Endothelial cell of umbilical vein (primary cell): Measurements from ENCODE around the gene GABRA5. TPM values are rescaled to one million over a fixed set of nuclear protein-coding genes. Genes with fewer than 3 reads are reported as not detected.

Source experiments
- BruUV-seq: library from RNA; stranded (reverse); fragments of 400-500 nt; replicated peaks from 2 replicates; lab custom pipeline; 2021; lab: Mats Ljungman, UMichigan
- CTCF ChIA-PET: fragments of 300-600, 350-600 bp; sonication (Branson Sonifier 250); formaldehyde crosslinking; loops from one replicate; lab custom pipeline; 2021; ENCODE audit warnings: antibody characterized with exemption, inconsistent platforms; lab: Charles Lee
- POLR2A ChIA-PET: fragments of 300-600, 350-600 bp; sonication (Branson Sonifier 250); formaldehyde crosslinking; loops from one replicate; lab custom pipeline; 2021; ENCODE audit warnings: antibody characterized with exemption, inconsistent platforms; lab: Charles Lee
- DNase-seq: peaks from one replicate; pipeline ENCODE4 v3.0.0-alpha.2; 2011; ENCODE audit warnings: low read depth, low spot score
- FAIRE-seq: peaks from 2 replicates; lab custom pipeline; 2011; peaks lifted over from hg19 to GRCh38; lab: Jason Lieb, UNC
- H2AFZ ChIP-seq: 2 replicates; pipeline ENCODE4 v1.6.0; 2012; ENCODE audit warnings: low read depth, low read length, control low read depth, inconsistent platforms
- H3K27ac ChIP-seq: 2 replicates; pipeline ENCODE4 v1.5.1; 2011; ENCODE audit warnings: low read depth, mild to moderate bottlenecking, control low read depth, low read length, moderate library complexity; ENCODE audit not compliant: insufficient read depth
- H3K27me3 ChIP-seq, 2 experiments: 2 replicates each; pipeline versions ENCODE4 v1.6.0 to v1.6.1; 2011; ENCODE audit warnings: low read length in 2 of 2, mixed read lengths in 1 of 2; ENCODE audit not compliant: control insufficient read depth in 2 of 2, insufficient read depth in 2 of 2
- H3K36me3 ChIP-seq, 2 experiments: 2 replicates in 1 of 2; 3 replicates in 1 of 2; pipeline ENCODE4 v1.5.1; 2011; ENCODE audit warnings: low read length in 2 of 2, mild to moderate bottlenecking in 1 of 2, moderate library complexity in 1 of 2; ENCODE audit not compliant: control insufficient read depth in 2 of 2, insufficient read depth in 2 of 2; ENCODE audit errors: extremely low read depth in 1 of 2
- H3K4me1 ChIP-seq: 3 replicates; pipeline ENCODE4 v1.5.1; 2011; ENCODE audit warnings: mild to moderate bottlenecking, low read length; ENCODE audit not compliant: control insufficient read depth, insufficient read depth; ENCODE audit errors: extremely low read depth
- H3K4me2 ChIP-seq: 2 replicates; pipeline ENCODE4 v1.6.1; 2011; ENCODE audit warnings: low read length, control low read depth, mixed read lengths; ENCODE audit not compliant: insufficient read depth
- H3K4me3 ChIP-seq, 3 experiments: fragments of 200-600 bp in 1 of 3; sonication (generic), shearing (Covaris generic) in 1 of 3; replicated peaks in 1 of 3; 2 replicates each; pipeline ENCODE4 v1.5.1; 2011 to 2016; ENCODE audit warnings: control low read depth in 3 of 3, low read length in 3 of 3, mild to moderate bottlenecking in 2 of 3, inconsistent platforms in 1 of 3, low read depth in 1 of 3, moderate library complexity in 1 of 3; ENCODE audit not compliant: insufficient read depth in 1 of 3
- H3K79me2 ChIP-seq: 2 replicates; pipeline ENCODE4 v1.6.0; 2012; ENCODE audit warnings: low read length, inconsistent platforms; ENCODE audit not compliant: control insufficient read depth, insufficient read depth
- H3K9ac ChIP-seq: replicated peaks from 2 replicates; pipeline ENCODE3; 2011; ENCODE audit warnings: low read length, control low read depth; ENCODE audit not compliant: insufficient read depth; ENCODE audit errors: extremely low read depth
- H3K9me1 ChIP-seq: replicated peaks from 3 replicates; pipeline ENCODE4 v1.6.0; 2011; ENCODE audit warnings: mild to moderate bottlenecking, low read length; ENCODE audit not compliant: control insufficient read depth, insufficient read depth; ENCODE audit errors: extremely low read depth
- H3K9me3 ChIP-seq: replicated peaks from 2 replicates; pipeline ENCODE4 v1.5.1; 2012; ENCODE audit warnings: low read length, inconsistent platforms; ENCODE audit not compliant: control insufficient read depth, insufficient read depth
- H4K20me1 ChIP-seq: replicated peaks from 2 replicates; pipeline ENCODE3; 2011; ENCODE audit warnings: mild to moderate bottlenecking, low read length; ENCODE audit not compliant: control insufficient read depth, insufficient read depth; ENCODE audit errors: extremely low read depth
- CTCF ChIP-seq, 2 donors: IDR thresholded peaks; 1 replicate in 1 of 2; 2 replicates in 1 of 2; pipeline ENCODE4 v1.5.1; 2011; ENCODE audit warnings: low read length in 2 of 2, mild to moderate bottlenecking in 2 of 2, moderate library complexity in 2 of 2, control low read depth in 1 of 2, inconsistent platforms in 1 of 2, low read depth in 1 of 2; ENCODE audit not compliant: insufficient read depth in 1 of 2; ENCODE audit errors: extremely low read depth in 1 of 2
- EZH2 ChIP-seq: IDR thresholded peaks from 2 replicates; pipeline ENCODE4 v1.6.1; 2012; ENCODE audit warnings: borderline replicate concordance, low read depth, mild to moderate bottlenecking, moderate library complexity, low read length, inconsistent platforms; ENCODE audit not compliant: severe bottlenecking
- FOS ChIP-seq: IDR thresholded peaks from 2 replicates; pipeline ENCODE4 v1.6.1; 2011; ENCODE audit warnings: mild to moderate bottlenecking, low read length, moderate library complexity, borderline replicate concordance; ENCODE audit not compliant: insufficient read depth
- GATA2 ChIP-seq: IDR thresholded peaks from 2 replicates; pipeline ENCODE4 v1.7.0; 2011; ENCODE audit warnings: low read depth, mild to moderate bottlenecking, moderate library complexity, mixed read lengths, low read length; ENCODE audit not compliant: insufficient read length, insufficient read depth
- JUN ChIP-seq: IDR thresholded peaks from 2 replicates; pipeline ENCODE4 v1.6.1; 2011; ENCODE audit warnings: borderline replicate concordance, low read depth; ENCODE audit not compliant: insufficient read length, insufficient read depth
- MAX ChIP-seq: IDR thresholded peaks from 2 replicates; pipeline ENCODE4 v1.6.1; 2011; ENCODE audit not compliant: insufficient read depth, insufficient read length
- MYC ChIP-seq: IDR thresholded peaks from one replicate; pipeline ENCODE4 v1.6.1; 2011; ENCODE audit warnings: mild to moderate bottlenecking, low read depth, low read length
- POLR2A ChIP-seq: IDR thresholded peaks from 2 replicates; pipeline ENCODE4 v1.6.1; 2012; ENCODE audit warnings: low read depth, mild to moderate bottlenecking, control low read depth, low read length
- POLR2AphosphoS5 ChIP-seq: IDR thresholded peaks from 2 replicates; pipeline ENCODE4 v1.6.1; 2012; ENCODE audit warnings: low read depth, mild to moderate bottlenecking, control low read depth, low read length, moderate library complexity; ENCODE audit not compliant: insufficient read depth
- dilution Hi-C: fragments of 300-500 bp; cut with MboI; formaldehyde crosslinking; loops from one replicate; pipeline ENCODE4 v1.15.0; 2019; ENCODE audit warnings: low sequenced_read_pairs; ENCODE audit not compliant: extremely low pct_ligation_motif_present
- intact Hi-C: fragments of 100-400 bp; cut with micrococcal nuclease; formaldehyde crosslinking; loops from one replicate; pipeline ENCODE4 v1.10.0; 2022
- polyA plus RNA-seq, 4 experiments: library from polyadenylated mRNA; depleted of rRNA in 3 of 4; stranded (reverse) in 3 of 4; unstranded in 1 of 4; fragments of >200 nt; gene quantifications; 2 replicates each; pipeline versions ENCODE4 v1.2.1 to v1.2.3, GENCODE V29; 2011 to 2012; ENCODE audit warnings: missing spikeins in 1 of 4
- total RNA-seq: library from RNA; stranded (reverse); gene quantifications from 2 replicates; pipeline ENCODE4 v1.2.3, GENCODE V29; 2021

GABRA5 gene
- total and polyA plus RNA-seq, 2 donors (not counting 3 experiments of a cell fraction or from before 2014, with no cell fraction given) = not detected

- BruUV-seq = no TSS peak
Measured at GRCh38 chr15:26921433-26921832, 54.6 kb downstream of the GABRA5 start.

More at GRCh38 chr15:26921433-26921832, 54.6 kb downstream of the GABRA5 start:
- POLR2A ChIA-PET = no interaction called here
- H3K9me1 ChIP-seq = no peaks in the 10 kb centered on the region
- FAIRE-seq (no peak), DNase-seq (no peak)
- H3K9ac ChIP-seq = no peak overlapping the region
- no peak overlapping the region for H3K4me2 ChIP-seq
- H3K27me3 ChIP-seq = no peaks in the 10 kb centered on the region
- TF ChIP-seq JUN (no peak), POLR2A (no peak), GATA2 (no peak), FOS (no peak), POLR2AphosphoS5 (no peak), MAX (no peak), CTCF (IDR thresholded peaks at IDR 0.05; ENCODE audit: extremely low read depth in 1 of 2, insufficient read depth in 1 of 2, low read depth in 1 of 2, low read length in 2 of 2) (no peak), MYC (no peak), EZH2 (no peak)
- intact Hi-C loops (no loop called here), dilution Hi-C loops (no loop called here)
- no peaks in the 10 kb centered on the region for H3K9me3 ChIP-seq
- H3K4me3 ChIP-seq = no peak overlapping the region
- no peak overlapping the region for H2AFZ ChIP-seq
- H3K36me3 ChIP-seq = no peaks in the 10 kb centered on the region
- H3K79me2 ChIP-seq = no peaks in the 10 kb centered on the region
- no peaks in the 10 kb centered on the region for H3K4me1 ChIP-seq
- H4K20me1 ChIP-seq = no peaks in the 10 kb centered on the region
- H3K27ac ChIP-seq = no peak overlapping the region
- CTCF ChIA-PET = interaction anchor here (1.2 kb wide), 1 partner anchor 30 kb away, joined by 3 read pairs; no protein-coding TSS in a partner anchor
